DND-41 (cell line): ENCODE measurements around the gene AUTS2.

Experiments
- EZH2 ChIP-seq: IDR thresholded peaks from 3 replicates; pipeline ENCODE4 v1.6.1; 2012; ENCODE audit warnings: borderline replicate concordance, low read depth, mild to moderate bottlenecking, moderate library complexity, low read length, inconsistent platforms; ENCODE audit not compliant: severe bottlenecking
- TF ChIP-seq, protein P1 (sequence below): IDR thresholded peaks from 2 replicates; pipeline ENCODE4 v1.5.1; 2012; ENCODE audit warnings: borderline replicate concordance, low read length, moderate library complexity, mild to moderate bottlenecking; ENCODE audit not compliant: poor library complexity, severe bottlenecking; ENCODE audit errors: extremely low read depth

- TF ChIP-seq, protein P1, sequence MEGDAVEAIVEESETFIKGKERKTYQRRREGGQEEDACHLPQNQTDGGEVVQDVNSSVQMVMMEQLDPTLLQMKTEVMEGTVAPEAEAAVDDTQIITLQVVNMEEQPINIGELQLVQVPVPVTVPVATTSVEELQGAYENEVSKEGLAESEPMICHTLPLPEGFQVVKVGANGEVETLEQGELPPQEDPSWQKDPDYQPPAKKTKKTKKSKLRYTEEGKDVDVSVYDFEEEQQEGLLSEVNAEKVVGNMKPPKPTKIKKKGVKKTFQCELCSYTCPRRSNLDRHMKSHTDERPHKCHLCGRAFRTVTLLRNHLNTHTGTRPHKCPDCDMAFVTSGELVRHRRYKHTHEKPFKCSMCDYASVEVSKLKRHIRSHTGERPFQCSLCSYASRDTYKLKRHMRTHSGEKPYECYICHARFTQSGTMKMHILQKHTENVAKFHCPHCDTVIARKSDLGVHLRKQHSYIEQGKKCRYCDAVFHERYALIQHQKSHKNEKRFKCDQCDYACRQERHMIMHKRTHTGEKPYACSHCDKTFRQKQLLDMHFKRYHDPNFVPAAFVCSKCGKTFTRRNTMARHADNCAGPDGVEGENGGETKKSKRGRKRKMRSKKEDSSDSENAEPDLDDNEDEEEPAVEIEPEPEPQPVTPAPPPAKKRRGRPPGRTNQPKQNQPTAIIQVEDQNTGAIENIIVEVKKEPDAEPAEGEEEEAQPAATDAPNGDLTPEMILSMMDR, result no peak
- TF ChIP-seq EZH2, result no peak
Measured at GRCh38 chr7:70771451-70771850, 1173.2 kb downstream of the AUTS2 start.
